Measurements from ENCODE around the gene COMTD1.
"Not testable (repeated sequence)": the region's sequence is repeated elsewhere in the genome, so short reads cannot be mapped to it uniquely, and the experiment has no call there.

The COMTD1 gene

GRCh38 chr10:75223507-75223906 lies 12.2 kb downstream of the COMTD1 start:
- Histone ChIP-seq H3K27me3 (ENCODE audit: low read length) (no peaks in the 10 kb centered on the region), H3K4me3 (ENCODE audit: insufficient read depth, low read length, poor library complexity, severe bottlenecking) (no peak overlapping the region), H3F3A (ENCODE audit: insufficient read depth) (peaks cover 17% of the 10 kb centered on the region; the same call in 1 of the 2 replicates), H3K79me2 (ENCODE audit: insufficient read depth, low read length) (peaks cover 66% of the 10 kb centered on the region), H3K36me3 (ENCODE audit: low read length) (peaks cover 26% of the 10 kb centered on the region; the same call in 1 of the 2 replicates), H4K20me1 (ENCODE audit: low read depth, low read length) (peaks cover 6% of the 10 kb centered on the region; the same call in 1 of the 2 replicates), H3K27ac (ENCODE audit: low read depth, low read length) (no peak overlapping the region), H3K9ac (ENCODE audit: low read length) (no peak overlapping the region), H3K4me2 (ENCODE audit: low read depth, low read length, poor library complexity, severe bottlenecking) (no peak overlapping the region), H3K9me3 (ENCODE audit: insufficient read depth, low read length) (no peaks in the 10 kb centered on the region), H2AFZ (ENCODE audit: low read depth, low read length, severe bottlenecking) (no peak overlapping the region), H3K9me2 (replicated peaks; ENCODE audit: insufficient read depth, low read length) (no peaks in the 10 kb centered on the region)
- TF ChIP-seq CTCF (IDR thresholded peaks at IDR 0.05; ENCODE audit: insufficient read depth, low read length, poor library complexity, severe bottlenecking) (no peak), EZH2phosphoT487 (conservative IDR thresholded peaks at IDR 0.05; ENCODE audit: low read length) (no peak)

GRCh38 chr10:75221492-75221891 lies 14.3 kb downstream of the COMTD1 start:
- H3K9me3 ChIP-seq (ENCODE audit: insufficient read depth, low read length); H3K4me2 ChIP-seq (ENCODE audit: low read depth, low read length, poor library complexity, severe bottlenecking); H3K4me3 ChIP-seq (ENCODE audit: insufficient read depth, low read length, poor library complexity, severe bottlenecking); H2AFZ ChIP-seq (ENCODE audit: low read depth, low read length, severe bottlenecking); H3K27me3 ChIP-seq (ENCODE audit: low read length); H3K9me2 ChIP-seq (replicated peaks; ENCODE audit: insufficient read depth, low read length); H4K20me1 ChIP-seq (ENCODE audit: low read depth, low read length); H3K27ac ChIP-seq (ENCODE audit: low read depth, low read length); H3K9ac ChIP-seq (ENCODE audit: low read length): not testable (repeated sequence)
- Histone ChIP-seq H3K36me3 (ENCODE audit: low read length) (peaks cover 34% of the 10 kb centered on the region; the same call in 1 of the 2 replicates), H3K79me2 (ENCODE audit: insufficient read depth, low read length) (peaks cover 70% of the 10 kb centered on the region), H3F3A (ENCODE audit: insufficient read depth) (peaks cover 15% of the 10 kb centered on the region)

GRCh38 chr10:75220274-75220673 lies 15.5 kb downstream of the COMTD1 start:
- H3K79me2 ChIP-seq (ENCODE audit: insufficient read depth, low read length) = peaks cover 69% of the 10 kb centered on the region
- H4K20me1 ChIP-seq (ENCODE audit: low read depth, low read length) = peaks cover 14% of the 10 kb centered on the region; the same call in 1 of the 2 replicates
- no peak overlapping the region for H2AFZ ChIP-seq (ENCODE audit: low read depth, low read length, severe bottlenecking)
- TF ChIP-seq CTCF (IDR thresholded peaks at IDR 0.05; ENCODE audit: insufficient read depth, low read length, poor library complexity, severe bottlenecking) = no peak
- no peak for TF ChIP-seq EZH2phosphoT487 (conservative IDR thresholded peaks at IDR 0.05; ENCODE audit: low read length)
- no peaks in the 10 kb centered on the region for H3K9me3 ChIP-seq (ENCODE audit: insufficient read depth, low read length)
- H3F3A ChIP-seq (ENCODE audit: insufficient read depth) = peaks cover 10% of the 10 kb centered on the region
- H3K4me3 ChIP-seq (ENCODE audit: insufficient read depth, low read length, poor library complexity, severe bottlenecking) = no peak overlapping the region
- H3K9ac ChIP-seq (ENCODE audit: low read length) = no peak overlapping the region
- no peaks in the 10 kb centered on the region for H3K9me2 ChIP-seq (replicated peaks; ENCODE audit: insufficient read depth, low read length)
- H3K4me2 ChIP-seq (ENCODE audit: low read depth, low read length, poor library complexity, severe bottlenecking) = no peak overlapping the region
- H3K27ac ChIP-seq (ENCODE audit: low read depth, low read length) = no peak overlapping the region
- no peaks in the 10 kb centered on the region for H3K27me3 ChIP-seq (ENCODE audit: low read length)
- H3K36me3 ChIP-seq (ENCODE audit: low read length) = peaks cover 37% of the 10 kb centered on the region; the same call in 1 of the 2 replicates

- 0 out of 2 replicates have a peak, but pooled peaks cover 4% of the 10 kb centered on the region for H3F3A ChIP-seq (ENCODE audit: insufficient read depth)
- no peaks in the 10 kb centered on the region for H3K9me3 ChIP-seq (ENCODE audit: insufficient read depth, low read length)
- TF ChIP-seq EZH2phosphoT487 (conservative IDR thresholded peaks at IDR 0.05; ENCODE audit: low read length) (no peak), CTCF (IDR thresholded peaks at IDR 0.05; ENCODE audit: insufficient read depth, low read length, poor library complexity, severe bottlenecking) (no peak)
- H2AFZ ChIP-seq (ENCODE audit: low read depth, low read length, severe bottlenecking) = no peak overlapping the region
- peak overlapping the region; percentile 98 for H3K4me3 ChIP-seq (ENCODE audit: insufficient read depth, low read length, poor library complexity, severe bottlenecking)
- H3K36me3 ChIP-seq (ENCODE audit: low read length) = peaks cover 27% of the 10 kb centered on the region
- peak overlapping the region; percentile 99 for H3K9ac ChIP-seq (ENCODE audit: low read length)
- H3K27ac ChIP-seq (ENCODE audit: low read depth, low read length) = no peak overlapping the region
- H3K4me2 ChIP-seq (ENCODE audit: low read depth, low read length, poor library complexity, severe bottlenecking) = peak overlapping the region; percentile 96
- no peaks in the 10 kb centered on the region for H3K27me3 ChIP-seq (ENCODE audit: low read length)
- H4K20me1 ChIP-seq (ENCODE audit: low read depth, low read length) = peaks cover 7% of the 10 kb centered on the region; the same call in 1 of the 2 replicates
- peaks cover 64% of the 10 kb centered on the region for H3K79me2 ChIP-seq (ENCODE audit: insufficient read depth, low read length)
- H3K9me2 ChIP-seq (replicated peaks; ENCODE audit: insufficient read depth, low read length) = no peaks in the 10 kb centered on the region
Observed at GRCh38 chr10:75212343-75212742, 23.4 kb downstream of the COMTD1 start.

Data from SU-DHL-6 (cell line).